Dendritic cell treated with granulocyte-macrophage colony-stimulating factor and Interleukin-4, amounts not matched to agents 40 ng/mL and 50 ng/mL, for 4 days (primary cell): ENCODE results near the gene TRIM29.

Experiments used
- H3K27ac Mint-ChIP-seq: one replicate; pipeline ENCODE4 v1.8.0; 2022; ENCODE audit warnings: mild to moderate bottlenecking, mixed read lengths
- H3K27me3 Mint-ChIP-seq: one replicate; pipeline ENCODE4 v1.8.0; 2022; ENCODE audit warnings: mild to moderate bottlenecking, mixed read lengths
- H3K36me3 Mint-ChIP-seq: one replicate; pipeline ENCODE4 v1.8.0; 2022; ENCODE audit warnings: low read depth, mixed read lengths
- H3K4me1 Mint-ChIP-seq: one replicate; pipeline ENCODE4 v1.8.0; 2022; ENCODE audit warnings: low read depth, mixed read lengths
- H3K4me3 Mint-ChIP-seq: one replicate; pipeline ENCODE4 v1.8.0; 2022; ENCODE audit warnings: mild to moderate bottlenecking, moderate library complexity, mixed read lengths
- H3K9me3 Mint-ChIP-seq: one replicate; pipeline ENCODE4 v1.8.0; 2022; ENCODE audit warnings: mixed read lengths
- intact Hi-C: fragments of 100-400 bp; cut with micrococcal nuclease; formaldehyde crosslinking; loops from one replicate; pipeline ENCODE4 v1.15.0; 2022

TRIM29 gene

GRCh38 chr11:120066738-120067437 lies 71.0 kb downstream of the TRIM29 start:
- no peaks in the 10 kb centered on the region for H3K9me3 Mint-ChIP-seq
- no peaks in the 10 kb centered on the region for H3K36me3 Mint-ChIP-seq
- intact Hi-C loops, result no loop called here
- peaks cover 25% of the 10 kb centered on the region for H3K27me3 Mint-ChIP-seq
- H3K4me3 Mint-ChIP-seq, result no peak overlapping the region
- H3K27ac Mint-ChIP-seq, result no peak overlapping the region
- no peaks in the 10 kb centered on the region for H3K4me1 Mint-ChIP-seq

GRCh38 chr11:120065876-120066275 lies 72.0 kb downstream of the TRIM29 start:
- H3K27ac Mint-ChIP-seq, result no peak overlapping the region
- H3K9me3 Mint-ChIP-seq, result no peaks in the 10 kb centered on the region
- intact Hi-C loops, result no loop called here
- H3K36me3 Mint-ChIP-seq, result no peaks in the 10 kb centered on the region
- peaks cover 29% of the 10 kb centered on the region for H3K27me3 Mint-ChIP-seq
- no peak overlapping the region for H3K4me3 Mint-ChIP-seq
- no peaks in the 10 kb centered on the region for H3K4me1 Mint-ChIP-seq

- H3K9me3 Mint-ChIP-seq, result no peaks in the 10 kb centered on the region
- peaks cover 29% of the 10 kb centered on the region for H3K27me3 Mint-ChIP-seq
- H3K36me3 Mint-ChIP-seq, result no peaks in the 10 kb centered on the region
- intact Hi-C loops, result no loop called here
- no peak overlapping the region for H3K4me3 Mint-ChIP-seq
- no peak overlapping the region for H3K27ac Mint-ChIP-seq
- H3K4me1 Mint-ChIP-seq, result no peaks in the 10 kb centered on the region
These were observed 72.7 kb downstream of the TRIM29 start for GRCh38 chr11:120065176-120065575.

- Mint-ChIP-seq H3K27me3 (peaks cover 29% of the 10 kb centered on the region), H3K4me1 (no peaks in the 10 kb centered on the region), H3K9me3 (no peaks in the 10 kb centered on the region), H3K27ac (no peak overlapping the region), H3K36me3 (no peaks in the 10 kb centered on the region), H3K4me3 (no peak overlapping the region)
- intact Hi-C loops, result no loop called here
These were observed 73.6 kb downstream of the TRIM29 start for GRCh38 chr11:120064341-120064740.

GRCh38 chr11:120063686-120064340 lies 74.1 kb downstream of the TRIM29 start:
- intact Hi-C loops, result no loop called here
- Mint-ChIP-seq H3K27ac (no peak overlapping the region), H3K9me3 (no peaks in the 10 kb centered on the region), H3K4me3 (no peak overlapping the region), H3K4me1 (no peaks in the 10 kb centered on the region), H3K36me3 (no peaks in the 10 kb centered on the region), H3K27me3 (peaks cover 25% of the 10 kb centered on the region)

GRCh38 chr11:120062561-120062930 lies 75.4 kb downstream of the TRIM29 start:
- H3K9me3 Mint-ChIP-seq, result no peaks in the 10 kb centered on the region
- no peak overlapping the region for H3K4me3 Mint-ChIP-seq
- no peaks in the 10 kb centered on the region for H3K4me1 Mint-ChIP-seq
- intact Hi-C loops, result no loop called here
- no peaks in the 10 kb centered on the region for H3K36me3 Mint-ChIP-seq
- peaks cover 17% of the 10 kb centered on the region for H3K27me3 Mint-ChIP-seq
- no peak overlapping the region for H3K27ac Mint-ChIP-seq

GRCh38 chr11:120061761-120062560 lies 76.0 kb downstream of the TRIM29 start:
- Mint-ChIP-seq H3K4me3 (no peak overlapping the region), H3K27me3 (peaks cover 19% of the 10 kb centered on the region), H3K36me3 (no peaks in the 10 kb centered on the region), H3K4me1 (no peaks in the 10 kb centered on the region), H3K9me3 (no peaks in the 10 kb centered on the region), H3K27ac (no peak overlapping the region)
- intact Hi-C loops, result no loop called here
